Gastroesophageal sphincter (tissue), 4 donors: ENCODE data around the gene PPP2CA. TPM values are rescaled to one million over a fixed set of nuclear protein-coding genes. Genes with fewer than 3 reads are reported as not detected.

ENCODE experiments used
- ATAC-seq: fragments of 150-250 bp; one replicate; pipeline ENCODE4 v1.9.1; 2016; ENCODE audit warnings: mild to moderate bottlenecking, moderate library complexity
- H3K27ac ChIP-seq, 4 donors: fragments of 200-600 bp; sonication (generic) in 3 of 4; 1 replicate in 3 of 4; 2 replicates in 1 of 4; pipeline ENCODE4 v1.5.1; 2016 to 2019
- H3K27me3 ChIP-seq: fragments of 200-600 bp; sonication (generic); one replicate; pipeline ENCODE4 v1.5.1; 2019
- H3K36me3 ChIP-seq, 2 donors: fragments of 200-600 bp; sonication (generic); one replicate each; pipeline ENCODE4 v1.5.1; 2019; ENCODE audit warnings: control low read depth in 1 of 2
- H3K4me1 ChIP-seq, 3 donors: fragments of 200-600 bp; sonication (generic); 1 replicate in 2 of 3; 2 replicates in 1 of 3; pipeline ENCODE4 v1.5.1; 2016 to 2019; ENCODE audit warnings: control low read depth in 2 of 3
- H3K4me3 ChIP-seq, 2 donors: fragments of 200-600 bp; sonication (generic); one replicate each; pipeline ENCODE4 v1.5.1; 2019; ENCODE audit warnings: mild to moderate bottlenecking in 1 of 2, moderate library complexity in 1 of 2
- H3K9me3 ChIP-seq, 3 donors: fragments of 200-600 bp; sonication (generic); one replicate each; pipeline ENCODE4 v1.5.1; 2017 to 2019; ENCODE audit warnings: control low read depth in 2 of 3
- EP300 ChIP-seq: sonication (generic); formaldehyde crosslinking; IDR thresholded peaks from one replicate; pipeline ENCODE4 v1.6.1; 2017; ENCODE audit warnings: antibody characterized with exemption, mild to moderate bottlenecking
- POLR2A ChIP-seq, 2 donors: fragments of 450-650 bp; IDR thresholded peaks; one replicate each; pipeline ENCODE4 v1.6.1; 2017; ENCODE audit warnings: antibody characterized with exemption in 2 of 2, mild to moderate bottlenecking in 2 of 2, moderate library complexity in 1 of 2
- POLR2AphosphoS5 ChIP-seq: sonication (generic); formaldehyde crosslinking; IDR thresholded peaks from one replicate; pipeline ENCODE4 v1.6.1; 2017; ENCODE audit warnings: antibody characterized with exemption
- WGBS, 2 donors: methylation state at CpG; one replicate each; pipeline ENCODE4 v1.1.5; 2018; ENCODE audit warnings: low coverage in 1 of 2; 5-methylcytosine and 5-hydroxymethylcytosine counted together
- total RNA-seq, 4 donors: library from RNA; depleted of rRNA; stranded (reverse); fragments of >200 nt; gene quantifications; one replicate each; pipeline ENCODE4 v1.1.0, GENCODE V29; 2016
- TF ChIP-seq, protein P1 (sequence below), 4 experiments: fragments of 200-600 bp in 2 of 4; fragments of 450-650 bp in 2 of 4; sonication (generic) in 1 of 4; IDR thresholded peaks; one replicate each; pipeline ENCODE4 v1.5.1; 2017 to 2019; ENCODE audit warnings: antibody characterized with exemption in 4 of 4, mild to moderate bottlenecking in 2 of 4, moderate library complexity in 2 of 4

Gene PPP2CA
- total RNA-seq, 4 donors from 2014 or later = 116 to 212 (median 129) TPM

DNA sequence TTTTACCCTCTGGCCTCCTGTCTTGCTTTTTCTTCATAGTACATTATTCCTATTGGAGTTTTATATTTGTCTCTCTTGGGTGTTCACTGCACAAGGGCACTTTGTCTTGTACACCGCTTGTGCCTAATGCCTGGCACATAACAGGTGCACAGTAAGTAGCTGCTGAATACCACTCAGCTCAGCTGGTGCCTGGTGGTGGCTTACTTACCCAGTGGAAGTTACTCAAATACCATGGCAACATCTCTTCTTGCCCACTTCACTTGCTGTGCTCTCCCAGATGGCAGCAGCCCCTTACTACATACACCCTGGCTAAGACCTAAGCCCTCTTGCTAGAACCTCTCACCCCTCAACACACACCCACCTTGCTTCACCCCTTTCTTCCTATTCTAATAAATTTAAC lies 37.8 kb downstream of the PPP2CA start:
- no peaks in the 10 kb centered on the region for H3K36me3 ChIP-seq
- no peaks in the 10 kb centered on the region for H3K9me3 ChIP-seq
- WGBS, 2 donors = 83 to 100% methylated on average over 1 of the region's 1 CpG
- no peaks in the 10 kb centered on the region for H3K27me3 ChIP-seq
- H3K27ac ChIP-seq = no peak overlapping the region
- no peaks in the 10 kb centered on the region for H3K4me1 ChIP-seq
- no peak overlapping the region for H3K4me3 ChIP-seq
- no peak for TF ChIP-seq POLR2A (IDR thresholded peaks at IDR 0.05)
- TF ChIP-seq POLR2AphosphoS5 = no peak
- TF ChIP-seq, protein P1, sequence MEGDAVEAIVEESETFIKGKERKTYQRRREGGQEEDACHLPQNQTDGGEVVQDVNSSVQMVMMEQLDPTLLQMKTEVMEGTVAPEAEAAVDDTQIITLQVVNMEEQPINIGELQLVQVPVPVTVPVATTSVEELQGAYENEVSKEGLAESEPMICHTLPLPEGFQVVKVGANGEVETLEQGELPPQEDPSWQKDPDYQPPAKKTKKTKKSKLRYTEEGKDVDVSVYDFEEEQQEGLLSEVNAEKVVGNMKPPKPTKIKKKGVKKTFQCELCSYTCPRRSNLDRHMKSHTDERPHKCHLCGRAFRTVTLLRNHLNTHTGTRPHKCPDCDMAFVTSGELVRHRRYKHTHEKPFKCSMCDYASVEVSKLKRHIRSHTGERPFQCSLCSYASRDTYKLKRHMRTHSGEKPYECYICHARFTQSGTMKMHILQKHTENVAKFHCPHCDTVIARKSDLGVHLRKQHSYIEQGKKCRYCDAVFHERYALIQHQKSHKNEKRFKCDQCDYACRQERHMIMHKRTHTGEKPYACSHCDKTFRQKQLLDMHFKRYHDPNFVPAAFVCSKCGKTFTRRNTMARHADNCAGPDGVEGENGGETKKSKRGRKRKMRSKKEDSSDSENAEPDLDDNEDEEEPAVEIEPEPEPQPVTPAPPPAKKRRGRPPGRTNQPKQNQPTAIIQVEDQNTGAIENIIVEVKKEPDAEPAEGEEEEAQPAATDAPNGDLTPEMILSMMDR (IDR thresholded peaks at IDR 0.05) = no peak
- TF ChIP-seq EP300 = no peak
- ATAC-seq = no peak

DNA sequence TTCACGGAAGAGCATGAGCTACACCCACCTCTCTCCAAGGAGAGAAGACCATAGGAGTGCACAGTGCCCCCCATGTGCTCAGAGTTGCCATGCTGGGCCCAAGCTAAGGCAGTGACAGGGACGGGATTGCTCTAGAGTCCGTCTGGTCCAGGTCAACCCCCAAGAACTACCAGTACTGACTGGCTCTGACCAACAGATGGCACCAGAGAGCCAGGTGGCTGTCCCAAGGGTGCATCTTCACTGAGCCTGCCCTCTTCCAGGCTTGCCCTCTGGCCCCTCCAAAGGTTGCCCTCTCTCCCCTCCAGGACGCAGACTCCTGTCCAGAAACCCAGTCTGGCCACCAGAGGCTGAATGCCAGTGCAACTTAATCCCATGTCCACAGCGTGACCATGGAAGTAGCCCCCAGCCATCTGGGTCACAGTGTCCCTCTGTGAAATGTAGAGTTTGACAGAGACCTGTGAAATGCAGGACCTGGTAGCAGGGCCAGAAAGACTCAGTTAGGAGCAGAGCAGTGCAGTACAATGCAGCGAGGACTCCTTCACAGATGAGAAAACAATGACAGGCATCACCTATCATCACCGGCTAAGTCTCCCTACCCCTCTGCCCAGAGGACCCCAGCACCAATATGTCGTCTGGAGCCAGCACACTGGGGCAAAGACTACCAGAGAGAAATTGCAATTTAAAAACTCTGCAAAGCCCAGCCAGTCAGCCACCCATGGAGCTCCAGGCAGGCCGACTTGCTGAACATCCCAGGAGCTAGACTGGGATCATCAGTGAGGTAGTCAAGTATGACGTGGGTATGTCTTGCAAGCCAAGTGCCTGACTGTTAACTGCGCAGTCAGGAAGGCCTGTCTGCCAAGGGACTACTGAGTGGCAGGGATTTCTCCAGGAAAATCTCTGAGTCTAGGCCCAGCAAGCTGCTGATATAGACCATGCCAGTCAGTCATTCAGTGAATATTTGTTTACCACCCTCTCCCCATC lies 41.4 kb downstream of the PPP2CA start:
- TF ChIP-seq, protein P1 (IDR thresholded peaks at IDR 0.05) = peak in 3 of 4 experiments; percentile 79 to 86 (median 82)
- no peak for TF ChIP-seq POLR2A (IDR thresholded peaks at IDR 0.05)
- no peak for TF ChIP-seq POLR2AphosphoS5
- H3K4me1 ChIP-seq = no peaks in the 10 kb centered on the region
- H3K4me3 ChIP-seq = no peak overlapping the region
- H3K9me3 ChIP-seq = no peaks in the 10 kb centered on the region
- ATAC-seq = peak; percentile 80
- H3K36me3 ChIP-seq = no peaks in the 10 kb centered on the region
- WGBS, 2 donors = 50 to 75% methylated on average over 2 to 4 of the region's 11 CpGs
- no peaks in the 10 kb centered on the region for H3K27me3 ChIP-seq
- H3K27ac ChIP-seq = no peak overlapping the region

DNA sequence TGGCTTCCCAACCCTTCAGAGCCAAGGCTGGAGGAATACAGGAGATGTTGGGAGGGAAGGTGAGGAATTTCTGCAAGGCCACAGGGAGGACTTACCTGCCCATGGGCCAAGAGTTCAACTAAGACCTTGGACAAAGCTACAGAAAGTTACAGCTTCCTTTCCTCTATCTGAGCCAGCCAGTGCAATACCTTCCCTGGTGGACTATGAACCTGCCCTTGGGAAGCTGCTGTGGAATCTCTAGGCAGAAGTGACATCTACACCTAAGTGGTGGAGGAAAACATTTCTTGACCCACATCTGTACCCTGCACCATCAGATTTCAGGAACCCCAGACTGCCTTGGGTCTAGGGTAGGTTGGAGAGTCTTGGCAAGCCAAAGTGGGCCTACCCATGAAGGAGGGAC lies 42.4 kb downstream of the PPP2CA start:
- Histone ChIP-seq H3K36me3 (no peaks in the 10 kb centered on the region), H3K4me3 (no peak overlapping the region), H3K27ac (no peak overlapping the region), H3K4me1 (no peaks in the 10 kb centered on the region), H3K9me3 (no peaks in the 10 kb centered on the region), H3K27me3 (no peaks in the 10 kb centered on the region)
- no peak for ATAC-seq
- TF ChIP-seq POLR2AphosphoS5 (no peak), EP300 (no peak), POLR2A (IDR thresholded peaks at IDR 0.05) (no peak)
- TF ChIP-seq, protein P1 (IDR thresholded peaks at IDR 0.05) = no peak

DNA sequence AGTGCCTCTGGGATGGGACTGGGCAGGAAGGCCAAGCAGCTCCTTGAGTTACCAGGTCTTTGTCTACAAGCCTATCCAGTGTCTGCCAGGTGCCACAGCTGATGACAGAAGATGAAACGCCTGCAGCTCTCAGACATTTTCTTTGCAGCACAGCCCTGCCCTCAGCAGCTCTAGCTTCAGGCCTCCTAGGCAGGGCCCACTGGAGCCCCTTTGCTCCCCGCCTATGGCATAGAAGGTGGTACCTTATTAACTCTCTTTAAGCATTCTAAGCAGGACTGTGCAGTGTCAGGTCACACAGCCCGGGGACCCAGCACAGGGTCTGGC lies 47.8 kb downstream of the PPP2CA start:
- no peaks in the 10 kb centered on the region for H3K9me3 ChIP-seq
- H3K27ac ChIP-seq = peak overlapping the region in 3 of 4 donors; percentile 100
- TF ChIP-seq, protein P1 (IDR thresholded peaks at IDR 0.05) = no peak
- TF ChIP-seq POLR2A (IDR thresholded peaks at IDR 0.05) (no peak), POLR2AphosphoS5 (no peak)
- H3K36me3 ChIP-seq = peaks cover 0 to 7% of the 10 kb centered on the region in 2 donors
- H3K4me3 ChIP-seq = peak overlapping the region in 1 of 2 donors; percentile 98
- peaks cover 0 to 37% (median 16%) of the 10 kb centered on the region in 3 donors for H3K4me1 ChIP-seq
- WGBS, 2 donors = 90% methylated on average over 2 of the region's 3 CpGs; no CpG with 5 or more reads in 1 of the 2 donors
- no peaks in the 10 kb centered on the region for H3K27me3 ChIP-seq
- ATAC-seq = no peak
